CD4-positive, alpha-beta T cell treated with Interleukin-4 for 1 hour (primary cell): ENCODE results near the gene AKR1B1.

Experiments
- DNase-seq, 2 donors: peaks; one replicate each; pipeline ENCODE4 v3.0.0-alpha.2; 2020 to 2022

AKR1B1 gene

DNA sequence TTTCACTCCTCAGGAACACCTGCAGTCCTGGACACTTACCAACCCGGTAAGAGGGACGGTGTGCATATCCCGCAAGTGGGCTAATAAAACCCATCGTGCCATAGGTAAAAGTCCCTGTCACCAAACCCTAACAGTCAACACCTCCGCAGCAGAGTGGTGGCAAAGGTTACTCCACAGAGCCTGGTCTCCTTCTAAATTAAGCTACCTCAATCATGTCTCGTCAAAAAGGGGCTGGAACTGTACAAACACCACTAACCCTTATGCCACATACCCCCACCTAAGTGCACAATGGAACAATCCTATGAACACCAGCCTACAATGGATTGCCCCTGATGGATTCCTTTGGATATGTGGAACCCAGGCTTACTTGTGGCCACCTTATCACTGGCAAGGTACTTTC lies 9.6 kb upstream of the AKR1B1 start:
- DNase-seq: no peak

DNA sequence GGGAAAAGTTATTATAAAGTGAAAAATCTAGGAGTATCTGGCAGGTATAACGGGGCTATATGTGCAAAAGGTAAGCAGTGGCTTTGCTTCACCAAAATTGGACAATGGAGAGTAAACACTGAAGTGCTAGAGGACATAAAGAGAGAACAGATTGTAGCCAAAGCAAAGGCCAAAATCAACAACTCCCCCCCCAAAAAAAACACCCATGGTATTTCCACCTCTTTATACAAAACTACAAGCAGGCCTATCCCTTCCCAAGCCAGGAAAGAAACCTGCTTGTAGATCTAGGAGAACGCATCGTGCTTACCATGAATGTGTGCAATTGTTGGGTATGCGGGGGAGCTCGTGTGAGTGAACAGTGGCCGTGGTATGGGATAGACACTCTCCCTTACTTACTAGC lies 9.2 kb upstream of the AKR1B1 start:
- DNase-seq: no peak

DNA sequence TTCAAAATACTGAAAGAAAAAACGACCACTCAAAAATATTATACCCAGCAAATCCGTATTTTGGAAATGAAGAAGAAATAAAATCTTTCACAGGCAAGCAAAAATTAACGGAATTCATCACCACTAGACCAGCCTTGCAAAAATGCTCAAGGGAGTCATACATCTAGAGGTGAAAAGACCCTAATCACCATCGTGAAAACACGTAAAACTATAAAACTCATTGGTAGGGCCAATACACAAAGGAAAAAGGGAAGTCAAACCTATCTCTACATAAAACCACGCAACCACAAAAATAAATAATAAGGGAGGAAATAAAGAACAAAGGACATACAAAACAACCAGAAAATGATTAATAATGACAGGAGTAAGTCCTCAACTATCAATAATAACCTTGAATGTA lies 6.6 kb upstream of the AKR1B1 start:
- DNase-seq: no peak

DNA sequence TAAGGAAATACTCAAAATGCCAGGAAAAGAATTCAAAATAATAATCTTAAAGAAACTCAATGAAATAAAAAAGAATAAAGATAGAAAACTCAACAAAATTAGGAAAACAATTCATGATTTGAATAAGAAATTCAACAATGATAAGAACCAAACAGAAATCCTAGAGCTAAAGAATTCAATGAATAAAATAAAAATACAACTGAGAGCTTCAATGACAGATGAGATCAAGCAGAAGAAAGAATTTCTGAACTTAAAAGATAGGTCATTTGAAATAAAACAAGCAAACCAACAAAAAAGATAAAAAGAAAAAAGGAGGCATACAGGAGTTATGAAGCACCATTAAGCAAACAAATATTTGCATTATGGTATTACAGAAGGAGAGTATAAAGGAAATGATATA lies 5.6 kb upstream of the AKR1B1 start:
- no peak for DNase-seq

DNA sequence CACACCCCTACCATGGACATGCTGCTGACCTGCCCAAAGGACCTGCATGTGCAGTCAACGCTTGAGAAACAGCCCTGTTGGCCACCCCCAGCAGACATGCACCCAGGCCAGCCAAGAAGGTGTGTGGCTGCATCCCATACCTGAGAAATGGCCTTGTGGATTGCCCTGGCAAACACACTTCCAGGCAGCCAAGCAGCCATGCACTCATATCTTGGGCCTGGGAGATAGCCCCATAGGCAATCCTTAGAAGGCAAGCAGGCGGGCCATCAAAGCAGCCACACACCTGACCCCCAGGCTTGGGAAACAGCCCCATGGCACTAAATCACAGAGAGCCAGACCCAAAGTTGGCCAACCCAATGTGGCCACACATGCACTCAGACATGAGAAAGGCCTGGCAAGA lies 4.9 kb upstream of the AKR1B1 start:
- no peak for DNase-seq

DNA sequence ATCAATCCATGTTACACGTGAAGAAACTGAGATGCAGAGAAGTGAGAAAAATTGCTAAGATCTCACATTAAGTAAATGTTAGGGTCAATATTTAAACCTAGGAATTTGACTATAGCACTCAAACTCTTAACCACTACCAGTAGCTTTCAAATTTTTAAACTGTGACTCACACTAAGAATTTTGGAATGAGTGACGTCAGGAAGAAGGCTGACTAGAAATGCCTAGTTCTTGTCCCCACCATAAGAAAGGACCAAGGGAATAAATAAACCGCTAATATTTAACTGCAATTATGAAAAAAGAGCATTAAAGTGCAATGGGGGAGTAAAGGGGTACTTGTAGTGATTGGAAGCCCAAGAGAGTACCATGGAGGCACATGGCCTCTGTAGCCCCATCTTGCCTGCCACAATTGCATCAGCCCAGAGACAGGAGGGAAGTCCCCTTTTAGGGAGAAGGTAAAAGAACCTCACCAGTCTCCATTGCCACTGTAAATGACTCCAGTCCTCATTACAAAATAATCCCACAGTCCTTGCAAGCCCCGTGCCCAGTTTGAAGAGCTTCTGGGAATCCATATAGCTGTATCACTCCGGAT lies 3.5 kb upstream of the AKR1B1 start:
- DNase-seq: no peak

DNA sequence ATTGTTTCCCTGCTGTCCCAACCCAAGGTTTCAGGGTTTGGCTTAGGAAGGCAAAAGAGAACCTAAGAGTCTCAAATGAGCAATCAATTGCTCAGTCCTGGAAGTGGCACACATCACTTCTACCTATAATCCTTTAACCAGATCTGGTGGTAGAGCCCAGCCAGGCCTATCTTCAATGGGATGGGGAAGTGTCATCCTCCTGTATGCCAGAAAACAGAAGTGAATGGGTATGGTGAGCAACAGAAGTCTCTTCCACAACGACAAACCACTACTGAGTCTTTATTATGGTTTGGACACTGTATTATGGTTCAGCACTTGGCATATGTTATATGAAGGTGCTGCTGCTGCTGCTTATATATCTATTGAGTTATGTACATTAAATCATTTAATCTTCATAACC lies 3.0 kb upstream of the AKR1B1 start:
- DNase-seq: no peak

DNA sequence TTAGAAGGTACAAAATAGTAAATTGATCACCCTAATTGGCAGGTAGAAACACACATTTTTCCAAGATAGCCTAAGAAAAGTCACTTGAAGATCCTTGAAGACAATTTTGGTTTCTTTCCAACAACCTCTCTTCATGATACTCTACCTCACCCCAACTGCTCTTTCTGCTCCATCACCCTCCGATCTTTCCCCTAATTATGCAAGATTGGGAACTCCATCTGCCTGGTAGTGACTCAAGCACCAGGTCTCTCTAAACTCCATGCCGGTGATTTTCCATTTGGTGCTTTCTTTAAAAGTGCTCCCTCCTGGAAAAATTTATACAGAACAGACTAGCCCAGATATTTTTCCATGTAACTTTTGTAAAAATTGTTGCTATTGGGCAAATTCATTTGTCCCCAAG lies 1.1 kb upstream of the AKR1B1 start:
- DNase-seq: no peak

DNA sequence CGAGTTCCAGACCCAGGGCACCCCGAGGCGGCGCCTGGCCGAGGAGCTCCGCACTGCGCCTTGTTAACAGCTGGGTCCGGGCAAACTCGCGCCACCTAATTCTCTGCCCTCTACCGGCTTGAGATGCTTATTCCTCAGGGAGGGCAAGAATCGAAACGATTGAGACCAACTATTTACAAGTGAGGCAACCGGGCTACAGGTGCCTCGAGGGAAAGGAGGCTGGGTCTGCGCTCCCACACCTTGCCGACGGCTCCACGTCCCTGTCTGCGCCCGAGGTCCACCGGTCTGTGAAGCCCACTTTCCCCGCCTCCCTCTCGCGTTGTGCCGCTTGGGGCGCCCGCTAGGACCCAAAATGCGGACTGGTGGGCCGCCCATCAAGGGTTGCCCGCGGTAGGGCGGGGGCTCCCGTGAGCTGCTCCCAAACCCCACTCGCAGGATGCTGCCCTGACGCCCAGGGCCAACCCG lies 527 bp downstream of the AKR1B1 start:
- DNase-seq: peak; percentile 51 to 63

DNA sequence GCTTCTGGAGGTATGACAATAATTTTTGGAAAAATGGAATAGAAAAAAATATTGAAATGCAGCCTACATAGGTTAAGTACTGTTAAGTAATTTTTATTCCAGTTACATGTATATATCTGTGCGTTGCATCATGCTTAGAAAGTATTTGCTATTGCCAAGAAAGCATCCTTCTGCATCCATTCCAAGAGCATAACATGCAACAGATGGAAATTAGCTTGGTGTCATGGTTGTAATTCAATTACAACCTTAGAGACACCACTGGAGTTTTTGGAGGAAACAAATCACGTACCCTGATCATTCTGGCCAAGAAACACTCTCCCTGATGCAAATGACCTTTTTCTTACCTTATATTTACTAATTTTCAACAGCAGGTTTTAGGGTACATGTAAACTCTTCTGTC lies 1.7 kb downstream of the AKR1B1 start:
- DNase-seq: no peak

DNA sequence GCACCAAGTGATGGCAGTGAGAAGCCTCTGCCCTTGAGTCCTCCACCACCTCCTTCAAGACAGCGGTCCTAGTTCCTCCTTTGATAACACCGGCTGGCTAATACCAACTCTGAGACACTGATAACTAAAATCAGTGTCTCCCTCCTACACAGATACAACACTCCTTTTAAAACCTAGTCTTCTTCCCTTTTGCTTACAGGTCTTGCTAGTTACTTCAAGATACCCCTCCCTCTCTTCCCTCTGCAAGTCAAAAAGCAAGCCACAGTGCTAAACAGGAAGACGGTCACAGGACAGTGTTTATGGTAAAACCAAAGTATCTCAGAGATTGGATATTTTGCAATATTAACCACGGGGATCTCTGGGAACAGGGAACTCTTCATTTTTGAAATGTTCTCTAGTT lies 4.6 kb downstream of the AKR1B1 start:
- DNase-seq: peak in 1 of 2 donors; percentile 17

DNA sequence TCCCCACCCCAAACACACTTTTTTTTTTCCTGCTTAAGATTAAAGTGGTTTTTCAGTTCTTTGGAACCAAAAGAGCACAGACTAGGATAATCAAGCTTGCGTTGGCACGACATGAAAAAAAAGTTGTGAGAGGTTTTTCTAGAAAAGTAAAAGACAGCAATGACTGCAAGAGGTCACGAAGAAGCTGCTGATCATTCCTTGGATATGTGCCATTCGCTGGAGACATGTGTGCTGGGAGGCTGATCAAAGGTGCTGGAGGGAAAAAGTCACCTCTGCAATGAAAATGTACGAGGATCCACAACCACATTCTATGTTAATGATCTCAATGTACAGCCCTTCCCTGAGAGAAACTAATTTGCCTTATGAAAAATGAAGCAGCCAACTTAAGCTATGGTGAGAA lies 5.4 kb downstream of the AKR1B1 start:
- no peak for DNase-seq

DNA sequence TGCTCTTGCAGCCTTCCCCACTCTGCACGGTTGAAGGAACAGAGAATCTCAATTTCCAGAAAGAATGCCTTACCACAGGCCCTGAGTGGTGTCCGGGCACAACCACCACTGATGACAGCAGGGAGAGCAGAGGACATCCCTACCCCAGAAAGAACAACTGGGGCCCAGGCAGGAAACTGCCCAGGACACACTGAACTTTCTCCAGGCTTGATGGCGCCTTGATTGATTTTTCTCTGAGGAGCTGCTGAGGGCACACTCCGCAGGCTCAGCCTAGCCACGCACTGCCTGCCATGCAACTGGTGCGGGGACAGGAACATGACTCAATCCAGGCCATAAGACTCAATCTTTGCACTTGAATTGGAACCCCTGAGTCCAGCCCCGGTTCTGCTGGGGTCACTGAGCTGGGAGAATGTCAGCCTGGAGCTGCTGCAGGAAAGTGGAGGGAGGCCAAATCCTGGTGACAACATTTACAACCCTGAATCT lies 5.9 kb downstream of the AKR1B1 start:
- DNase-seq: no peak

DNA sequence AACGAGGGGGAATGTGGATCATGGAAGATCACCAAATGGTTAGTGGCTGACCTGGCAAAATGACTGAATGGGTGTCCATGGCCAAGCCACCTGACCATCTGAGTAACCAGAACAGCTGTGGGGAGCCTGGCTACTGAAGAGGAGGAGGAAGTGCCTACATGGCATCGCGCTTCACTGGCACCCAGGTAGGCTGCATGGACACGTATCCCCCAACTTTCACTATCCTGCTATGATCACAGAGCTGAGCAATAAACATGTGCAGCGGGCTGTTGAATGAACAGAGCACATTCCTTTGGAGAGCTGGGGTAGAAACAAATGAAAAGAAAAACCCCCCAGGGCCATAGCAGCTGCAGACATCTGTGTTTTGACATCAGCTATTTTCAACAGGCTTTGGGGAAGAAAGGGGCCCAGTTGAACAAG lies 6.5 kb downstream of the AKR1B1 start:
- no peak for DNase-seq

DNA sequence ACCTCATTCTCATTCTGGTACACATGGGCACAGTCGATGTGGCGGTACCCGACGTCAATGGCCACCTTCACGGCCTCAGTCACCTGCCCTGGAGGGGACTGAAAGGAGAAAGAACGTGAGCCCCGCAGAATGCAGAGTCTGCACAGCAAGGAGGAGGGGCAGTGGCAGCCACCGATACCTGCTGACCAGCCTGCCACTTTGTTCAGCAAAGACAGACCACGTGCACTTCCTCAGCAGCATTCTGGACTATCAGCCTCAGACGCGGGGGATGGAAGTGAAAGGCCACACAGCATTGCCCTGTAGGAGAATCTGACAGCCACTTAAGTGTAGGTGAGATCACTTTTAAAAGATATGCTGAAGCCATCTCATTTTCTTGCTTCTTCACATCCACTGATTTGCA lies 7.2 kb downstream of the AKR1B1 start:
- no peak for DNase-seq

DNA sequence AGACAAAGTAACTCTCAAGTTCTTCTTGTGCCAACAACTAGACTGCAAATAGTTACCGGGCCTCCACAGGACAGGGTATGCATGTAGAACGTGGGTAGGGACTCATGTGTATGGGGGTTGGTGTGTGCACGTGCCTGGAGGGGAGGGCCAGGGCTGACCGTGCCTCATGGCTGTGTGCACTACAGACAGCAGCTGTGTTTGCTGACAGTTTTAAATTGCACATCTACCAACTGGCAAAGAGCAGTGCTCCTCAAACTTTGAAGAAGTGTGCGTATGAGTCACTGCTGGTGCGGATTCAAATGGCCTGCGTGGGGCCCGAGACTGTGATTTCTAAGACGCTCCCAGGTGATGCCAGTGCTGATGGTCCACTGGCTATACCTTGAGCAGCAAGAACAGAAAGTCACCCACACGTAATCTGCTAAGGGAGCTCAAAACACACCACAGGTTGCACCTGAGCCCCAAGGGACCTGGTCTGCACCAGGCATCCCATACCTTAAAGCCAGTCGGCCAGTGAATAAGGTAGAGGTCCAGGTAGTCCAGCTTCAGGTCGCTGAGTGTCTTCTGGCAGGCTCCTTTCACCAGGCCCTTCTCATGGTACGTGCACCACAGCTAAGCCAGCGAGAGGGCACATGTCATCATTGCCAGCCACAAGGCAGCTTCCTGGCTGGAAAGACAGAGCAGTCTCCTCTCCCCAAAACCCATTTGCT lies 8.5 kb downstream of the AKR1B1 start:
- DNase-seq: no peak

DNA sequence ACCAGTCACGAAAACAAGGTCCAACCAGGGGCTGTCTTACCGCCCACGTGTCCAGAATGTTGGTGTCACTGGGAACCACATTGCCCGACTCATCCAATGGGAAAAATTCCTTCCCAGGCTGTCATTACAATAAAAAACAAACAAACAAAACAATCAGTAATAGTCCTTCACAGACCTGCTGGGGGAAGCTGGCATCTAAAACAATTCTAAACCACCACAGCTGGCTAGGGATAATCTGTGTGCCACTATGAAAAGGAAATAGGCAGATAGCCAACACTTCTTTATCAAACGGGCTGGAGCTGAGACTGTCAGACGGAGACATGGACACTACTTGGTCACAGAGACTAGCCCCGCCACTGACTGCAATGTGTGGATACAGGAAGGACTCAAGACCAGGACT lies 9.2 kb downstream of the AKR1B1 start:
- no peak for DNase-seq

DNA sequence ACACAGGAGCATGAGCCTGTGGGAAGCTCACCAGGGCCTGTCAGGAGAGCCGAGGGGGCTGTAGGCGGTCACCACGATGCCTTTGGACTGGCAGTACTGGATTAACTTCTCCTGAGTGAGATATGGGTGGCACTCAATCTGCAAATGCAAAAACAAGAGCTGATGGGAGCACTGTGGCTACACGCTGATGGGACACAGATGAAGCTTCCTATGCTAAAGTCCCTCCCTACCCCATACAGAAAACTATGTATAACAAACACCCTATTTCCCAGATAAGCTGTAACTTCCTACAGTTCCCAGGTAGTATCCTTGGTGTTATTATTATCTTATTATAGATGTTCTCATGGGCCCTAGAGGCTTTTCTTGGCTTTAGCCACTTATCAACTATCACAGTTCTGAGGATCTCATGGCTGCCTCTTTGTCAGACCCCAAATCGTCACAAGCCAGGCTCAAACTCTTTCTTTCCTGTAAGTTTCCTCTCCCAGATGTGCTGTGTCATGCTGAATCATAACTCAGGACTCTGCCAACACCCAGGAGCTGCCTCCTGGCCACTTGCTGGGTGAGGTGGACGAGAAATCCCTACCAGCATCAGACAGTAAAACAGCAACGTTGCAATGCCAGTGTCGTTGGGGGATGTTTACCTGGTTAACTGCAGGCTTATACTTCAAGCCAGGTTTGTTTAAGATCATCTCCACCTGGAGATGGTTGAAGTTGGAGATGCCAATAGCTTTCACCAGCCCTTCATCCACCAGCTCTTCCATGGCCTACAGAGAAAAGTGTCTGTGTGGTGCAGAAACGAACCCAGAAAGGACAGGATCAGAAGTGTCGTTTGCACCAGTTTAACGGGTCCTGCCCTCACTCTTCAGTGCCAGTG lies 10.3 kb downstream of the AKR1B1 start:
- no peak for DNase-seq

DNA sequence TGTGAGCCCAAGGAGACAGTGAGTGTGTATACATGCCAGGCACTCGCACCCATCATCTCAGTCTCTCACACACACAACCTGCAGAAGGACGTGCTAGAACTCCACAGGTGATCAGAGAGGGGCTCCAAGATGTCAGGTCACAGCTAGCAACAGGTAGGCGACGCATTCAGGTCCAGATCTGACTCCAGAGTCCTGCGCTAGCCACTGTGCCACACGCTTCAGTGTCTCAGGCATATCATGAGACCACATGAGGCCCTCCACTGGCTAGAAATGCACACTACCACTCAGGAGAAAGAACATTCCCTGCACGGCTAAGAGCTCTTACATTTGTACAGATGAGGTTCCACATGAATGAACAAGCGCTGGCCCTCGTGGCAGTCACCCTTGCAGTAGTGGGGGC lies 11.5 kb downstream of the AKR1B1 start:
- DNase-seq: no peak

DNA sequence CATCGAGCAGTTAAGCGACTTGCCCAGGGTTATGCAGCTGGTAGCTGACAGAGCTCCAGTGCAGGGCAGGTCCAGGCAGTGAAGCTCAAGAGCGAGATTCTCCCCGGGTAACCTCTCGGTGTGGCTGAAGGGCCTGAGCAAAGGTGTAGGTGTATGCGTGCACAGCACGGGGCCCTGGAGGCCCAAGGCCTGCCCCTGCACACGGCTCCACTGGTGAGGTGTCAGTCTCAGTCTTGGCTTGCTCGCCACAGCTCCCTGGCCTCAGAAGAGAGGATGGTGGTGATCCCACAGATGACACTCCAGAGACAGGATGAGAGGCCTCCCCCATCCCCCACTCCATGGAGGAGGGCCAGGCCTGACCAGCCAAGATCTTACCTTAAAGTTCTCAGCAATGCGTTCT lies 12.0 kb downstream of the AKR1B1 start:
- no peak for DNase-seq

DNA sequence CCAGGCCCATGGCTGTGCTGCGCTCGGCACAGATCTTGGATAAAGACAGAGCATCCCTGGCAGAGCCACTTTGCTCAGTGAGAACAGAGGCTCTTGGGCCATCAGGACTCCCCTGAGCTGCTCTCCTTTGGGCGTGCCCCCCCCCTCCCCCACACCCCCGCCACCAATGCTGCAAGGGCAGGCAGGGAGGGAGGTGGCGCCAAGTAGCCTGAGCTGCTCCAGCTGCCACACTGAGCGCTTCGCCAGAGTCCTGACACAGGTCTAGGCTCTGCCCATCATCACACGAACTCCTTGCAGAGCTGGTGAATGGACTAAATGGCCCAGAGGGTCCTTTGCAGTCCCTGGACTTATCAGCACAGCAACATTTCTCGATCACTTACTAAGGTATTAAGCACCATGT lies 12.5 kb downstream of the AKR1B1 start:
- DNase-seq: no peak

DNA sequence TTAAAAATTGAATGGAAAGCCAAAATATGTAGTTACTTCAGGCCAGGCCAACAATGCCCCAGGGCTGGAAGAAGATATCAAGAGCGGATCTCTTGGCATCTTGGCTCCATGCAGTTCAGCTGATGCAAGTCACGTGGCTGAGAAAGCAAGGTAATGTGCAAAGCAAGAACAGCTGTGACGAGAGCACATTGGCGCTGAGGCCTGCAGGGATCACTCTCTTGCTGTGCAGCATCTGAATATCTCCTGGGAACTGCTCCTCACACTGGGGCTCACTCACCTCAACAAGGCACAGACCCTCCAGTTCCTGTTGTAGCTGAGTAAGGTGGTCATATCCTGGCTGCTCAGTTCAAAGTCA lies 14.0 kb downstream of the AKR1B1 start:
- DNase-seq: no peak

DNA sequence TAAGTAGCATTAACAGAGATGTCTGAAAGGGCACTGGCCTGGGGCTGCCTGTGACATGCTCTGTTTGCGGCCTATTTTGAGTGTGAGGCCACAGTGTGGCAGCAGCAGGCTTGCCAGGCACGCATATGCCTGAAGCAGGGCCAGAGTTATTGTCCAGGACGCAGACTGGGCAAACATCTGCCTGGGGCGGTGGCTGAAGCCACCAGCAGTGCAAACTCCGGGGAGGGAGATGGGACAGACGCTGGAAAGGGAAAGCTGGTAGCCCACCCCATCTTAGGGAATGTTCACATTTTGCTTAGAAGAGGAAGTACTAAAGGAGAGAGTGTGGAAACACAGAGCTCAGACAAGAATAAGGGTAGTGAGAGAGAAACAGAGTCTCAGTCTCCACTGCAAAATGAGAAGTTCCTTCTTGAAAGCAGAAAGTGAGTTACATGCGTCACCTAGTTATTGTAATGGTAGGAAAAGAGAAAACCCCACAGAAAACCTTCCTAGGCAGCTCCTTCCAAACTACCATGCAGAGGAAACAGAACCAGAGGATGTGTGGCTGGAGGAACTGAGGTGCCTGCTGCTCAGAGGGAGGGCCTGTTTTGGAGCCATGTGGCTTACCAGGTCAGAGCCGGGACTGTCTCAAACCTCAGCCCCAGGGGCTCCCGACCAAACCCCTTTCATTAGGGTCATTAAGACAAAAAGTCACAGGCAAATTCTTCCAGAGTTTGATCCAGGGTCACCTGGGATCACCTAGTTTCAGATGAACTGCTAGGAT lies 14.5 kb downstream of the AKR1B1 start:
- no peak for DNase-seq
